ENCODE results near the gene SEC14L1.

SEC14L1 gene

GRCh38 chr17:77204536-77204935, 63.8 kb downstream of the SEC14L1 start:
- no peak for DNase-seq (ENCODE audit: low read depth)
- no peak overlapping the region for H3K4me3 ChIP-seq (ENCODE audit: low read length)
- TF ChIP-seq, protein P1, sequence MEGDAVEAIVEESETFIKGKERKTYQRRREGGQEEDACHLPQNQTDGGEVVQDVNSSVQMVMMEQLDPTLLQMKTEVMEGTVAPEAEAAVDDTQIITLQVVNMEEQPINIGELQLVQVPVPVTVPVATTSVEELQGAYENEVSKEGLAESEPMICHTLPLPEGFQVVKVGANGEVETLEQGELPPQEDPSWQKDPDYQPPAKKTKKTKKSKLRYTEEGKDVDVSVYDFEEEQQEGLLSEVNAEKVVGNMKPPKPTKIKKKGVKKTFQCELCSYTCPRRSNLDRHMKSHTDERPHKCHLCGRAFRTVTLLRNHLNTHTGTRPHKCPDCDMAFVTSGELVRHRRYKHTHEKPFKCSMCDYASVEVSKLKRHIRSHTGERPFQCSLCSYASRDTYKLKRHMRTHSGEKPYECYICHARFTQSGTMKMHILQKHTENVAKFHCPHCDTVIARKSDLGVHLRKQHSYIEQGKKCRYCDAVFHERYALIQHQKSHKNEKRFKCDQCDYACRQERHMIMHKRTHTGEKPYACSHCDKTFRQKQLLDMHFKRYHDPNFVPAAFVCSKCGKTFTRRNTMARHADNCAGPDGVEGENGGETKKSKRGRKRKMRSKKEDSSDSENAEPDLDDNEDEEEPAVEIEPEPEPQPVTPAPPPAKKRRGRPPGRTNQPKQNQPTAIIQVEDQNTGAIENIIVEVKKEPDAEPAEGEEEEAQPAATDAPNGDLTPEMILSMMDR (conservative IDR thresholded peaks at IDR 0.05; ENCODE audit: low read length) = no peak

DNA sequence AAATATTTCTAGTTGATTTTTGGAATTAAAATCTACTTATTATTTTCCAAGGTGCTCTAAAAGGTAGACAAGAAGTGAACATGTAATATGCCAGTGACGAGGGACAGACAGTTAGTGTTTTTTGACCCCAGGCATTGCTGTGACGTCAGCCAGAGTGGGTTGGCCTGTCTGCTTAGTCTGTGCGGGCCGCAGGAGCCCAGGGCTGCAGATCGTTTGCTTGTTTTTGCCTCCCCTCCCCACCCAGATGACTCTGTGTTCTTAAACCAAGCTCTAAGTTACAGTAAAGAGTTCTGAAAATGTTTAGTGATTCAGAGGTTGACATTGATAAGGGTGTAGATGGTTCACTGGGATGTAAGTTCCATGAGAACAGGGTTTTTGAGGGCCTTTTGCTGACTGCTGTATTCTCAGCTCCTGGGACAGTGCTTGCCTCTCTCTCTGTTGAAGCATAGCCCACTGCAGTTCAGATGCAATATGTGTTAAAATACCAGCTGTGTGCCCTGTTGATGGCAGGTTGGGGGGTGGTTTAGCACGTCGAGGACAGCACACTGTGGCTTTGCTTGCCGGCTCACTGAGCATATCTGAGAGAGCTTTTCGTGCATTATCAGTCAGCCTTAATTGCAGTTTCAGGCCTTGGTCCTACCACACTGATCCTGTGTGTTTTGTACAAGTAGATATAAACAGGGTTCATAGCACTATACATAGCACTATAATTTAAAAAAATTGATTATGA, 64.8 kb downstream of the SEC14L1 start:
- no peak overlapping the region for H3K4me3 ChIP-seq (ENCODE audit: low read length)
- TF ChIP-seq, protein P1 (conservative IDR thresholded peaks at IDR 0.05; ENCODE audit: low read length) = no peak
- DNase-seq (ENCODE audit: low read depth) = no peak

GRCh38 chr17:77206158-77206956, 65.6 kb downstream of the SEC14L1 start:
- TF ChIP-seq, protein P1 (conservative IDR thresholded peaks at IDR 0.05; ENCODE audit: low read length) = no peak
- DNase-seq (ENCODE audit: low read depth) = no peak
- no peak overlapping the region for H3K4me3 ChIP-seq (ENCODE audit: low read length)

- TF ChIP-seq, protein P1 (conservative IDR thresholded peaks at IDR 0.05; ENCODE audit: low read length) = no peak
- no peak overlapping the region for H3K4me3 ChIP-seq (ENCODE audit: low read length)
- DNase-seq (ENCODE audit: low read depth) = no peak
Measured at GRCh38 chr17:77207689-77208216, 67.0 kb downstream of the SEC14L1 start.

GRCh38 chr17:77208217-77208808, 67.5 kb downstream of the SEC14L1 start:
- TF ChIP-seq, protein P1 (conservative IDR thresholded peaks at IDR 0.05; ENCODE audit: low read length) = peak; percentile 64
- H3K4me3 ChIP-seq (ENCODE audit: low read length) = no peak overlapping the region
- DNase-seq (ENCODE audit: low read depth) = peak; percentile 66

- DNase-seq (ENCODE audit: low read depth) = no peak
- H3K4me3 ChIP-seq (ENCODE audit: low read length) = no peak overlapping the region
- TF ChIP-seq, protein P1 (conservative IDR thresholded peaks at IDR 0.05; ENCODE audit: low read length) = no peak
Measured at GRCh38 chr17:77208856-77209255, 68.1 kb downstream of the SEC14L1 start.

Measured in AG10803 (cell line).